GM12878 (cell line): Measurements from ENCODE around the gene DGAT2. TPM values are rescaled to one million over a fixed set of nuclear protein-coding genes. Genes with fewer than 3 reads are reported as not detected.

Source experiments
- ATAC-seq: fragments of 200-7000 bp; cut with Tn5 transposase; 3 replicates; pipeline ENCODE4 v1.9.1; 2020; ENCODE audit warnings: mild to moderate bottlenecking, moderate library complexity
- BruUV-seq: library from RNA; stranded (reverse); fragments of 400-500 nt; replicated peaks from 2 replicates; lab custom pipeline; 2021; lab: Mats Ljungman, UMichigan
- CTCF ChIA-PET: fragments of 300-600 bp; sonication (Branson Sonifier 250); formaldehyde crosslinking; extraction: SDS; loops from one replicate; lab custom pipeline; 2021; ENCODE audit warnings: inconsistent platforms; lab: Yijun Ruan, JAX
- POLR2A ChIA-PET: fragments of 350-600 bp; formaldehyde crosslinking; extraction: SDS; loops from one replicate; lab custom pipeline; 2021; ENCODE audit warnings: inconsistent platforms; lab: Charles Lee
- RAD21 ChIA-PET: fragments of 300-600 bp; sonication (Branson Sonifier 250); formaldehyde crosslinking; loops from one replicate; lab custom pipeline; 2023; ENCODE audit warnings: antibody characterized with exemption; ENCODE audit not compliant: unreplicated experiment; lab: Charles Lee
- SMC1A ChIA-PET: fragments of 300-600 bp; sonication (Branson Sonifier 250); formaldehyde crosslinking; loops from one replicate; lab custom pipeline; 2023; ENCODE audit not compliant: unreplicated experiment, uncharacterized antibody; lab: Charles Lee
- DNase-seq: peaks from one replicate; pipeline ENCODE4 v3.0.0-alpha.2; 2011; ENCODE audit warnings: low read depth, low spot score
- FAIRE-seq: peaks from 3 replicates; lab custom pipeline; 2011; peaks lifted over from hg19 to GRCh38; lab: Jason Lieb, UNC
- H2AFZ ChIP-seq: 2 replicates; pipeline ENCODE4 v1.6.0; 2011; ENCODE audit warnings: low read depth, low read length, control low read depth; ENCODE audit not compliant: control insufficient read depth
- H3K27ac ChIP-seq: 2 replicates; pipeline ENCODE4 v1.5.1; 2011; ENCODE audit warnings: control low read depth; ENCODE audit not compliant: control insufficient read depth, insufficient read depth
- H3K27me3 ChIP-seq, 2 experiments: replicated peaks in 1 of 2; 2 replicates each; pipeline versions ENCODE4 v1.6.0 to v1.6.1; 2011; ENCODE audit warnings: low read length in 1 of 2; ENCODE audit not compliant: control insufficient read depth in 2 of 2, insufficient read depth in 2 of 2
- H3K36me3 ChIP-seq, 2 experiments: 2 replicates each; pipeline ENCODE4 v1.5.1; 2011; ENCODE audit warnings: low read length in 1 of 2; ENCODE audit not compliant: control insufficient read depth in 2 of 2, insufficient read depth in 2 of 2
- H3K4me1 ChIP-seq: 2 replicates; pipeline ENCODE4 v1.6.1; 2011; ENCODE audit warnings: mild to moderate bottlenecking, low read length, moderate library complexity, mixed read lengths; ENCODE audit not compliant: control insufficient read depth, insufficient read depth
- H3K4me2 ChIP-seq: 2 replicates; pipeline ENCODE4 v1.6.0; 2011; ENCODE audit warnings: control low read depth; ENCODE audit not compliant: control insufficient read depth, insufficient read depth
- H3K4me3 ChIP-seq: fragments of 200-600 bp; sonication (generic); 2 replicates; pipeline ENCODE4 v1.5.1; 2016
- H3K79me2 ChIP-seq: 2 replicates; pipeline ENCODE4 v1.6.0; 2011; ENCODE audit warnings: low read length; ENCODE audit not compliant: control insufficient read depth, insufficient read depth
- H3K9ac ChIP-seq: 2 replicates; pipeline ENCODE4 v1.8.0; 2011; ENCODE audit warnings: low read length, control low read depth, mixed read lengths; ENCODE audit not compliant: control insufficient read depth, insufficient read depth
- H3K9me3 ChIP-seq: replicated peaks from 3 replicates; pipeline ENCODE4 v1.5.1; 2011; ENCODE audit warnings: mild to moderate bottlenecking, low read length; ENCODE audit not compliant: control insufficient read depth, insufficient read depth
- H4K20me1 ChIP-seq: 2 replicates; pipeline ENCODE4 v1.6.0; 2011; ENCODE audit not compliant: control insufficient read depth, insufficient read depth
- BMI1 ChIP-seq: fragments of 450-650 bp; IDR thresholded peaks from 2 replicates; pipeline ENCODE4 v1.6.1; 2016; ENCODE audit warnings: mild to moderate bottlenecking, moderate library complexity, borderline replicate concordance
- CEBPZ ChIP-seq: fragments of 150-350 bp; IDR thresholded peaks from 2 replicates; pipeline ENCODE4 v1.6.1; 2016; ENCODE audit warnings: low read depth, low read length
- E2F4 ChIP-seq: IDR thresholded peaks from 2 replicates; pipeline ENCODE4 v1.6.1; 2012; ENCODE audit warnings: low read depth, low read length, improper control_type of control experiment
- EED ChIP-seq: sonication (generic); IDR thresholded peaks from 2 replicates; pipeline ENCODE4 v1.6.1; 2016; ENCODE audit warnings: antibody characterized with exemption, low read depth
- FOXK2 ChIP-seq: fragments of 450-650 bp; IDR thresholded peaks from 2 replicates; pipeline ENCODE4 v1.6.1; 2017; ENCODE audit warnings: mild to moderate bottlenecking, moderate library complexity
- SIX5 ChIP-seq: IDR thresholded peaks from 2 replicates; pipeline ENCODE4 v1.6.1; 2011; ENCODE audit warnings: mild to moderate bottlenecking, low read depth, low read length, moderate library complexity; ENCODE audit not compliant: severe bottlenecking
- ZBTB4 ChIP-seq: fragments of 450-650 bp; formaldehyde crosslinking; IDR thresholded peaks from 2 replicates; pipeline ENCODE4 v1.4.0; 2022; ENCODE audit warnings: mild to moderate bottlenecking, moderate library complexity
- WGBS: methylation state at CpG from one replicate; pipeline ENCODE4 v1.1.6; 2016; ENCODE audit warnings: low lambda C conversion rate; ENCODE audit not compliant: insufficient replicate concordance, insufficient coverage; ENCODE audit errors: missing lambda C conversion rate; 5-methylcytosine and 5-hydroxymethylcytosine counted together
- in situ Hi-C: fragments of 300-500 bp; cut with MboI; formaldehyde crosslinking; loops from 9 replicates; pipeline ENCODE4 v1.14.3; 2018; ENCODE audit warnings: mixed read lengths
- intact Hi-C: fragments of 100-400 bp; cut with micrococcal nuclease; formaldehyde crosslinking; loops from one replicate; pipeline ENCODE4 v1.14.2; 2022; ENCODE audit not compliant: unreplicated experiment
- polyA plus RNA-seq, 11 experiments: library from polyadenylated mRNA; depleted of rRNA in 4 of 11; unstranded in 6 of 11; stranded (reverse) in 5 of 11; fragments of >200 nt; fragmentation: Nextera tagmentation in 4 of 11; fragmentation: Illumina TruSeq in 1 of 11; extraction: Ambion mirVana in 4 of 11; extraction: Trizol in 1 of 11; gene quantifications; 1 replicate in 1 of 11; 2 replicates in 10 of 11; pipeline versions ENCODE4 v1.2.1 to v1.2.3, GENCODE V29; 2011 to 2016; ENCODE audit warnings: inconsistent platforms in 2 of 11, missing spikeins in 2 of 11, low read depth in 1 of 11
- total RNA-seq, 4 experiments: library from RNA; depleted of rRNA in 3 of 4; stranded (reverse); fragments of >200 nt in 3 of 4; fragmentation: Illumina TruSeq in 1 of 4; extraction: Trizol in 1 of 4; gene quantifications; 2 replicates each; pipeline versions ENCODE4 v1.2.1 to v1.2.3, GENCODE V29; 2013 to 2021

The DGAT2 gene
- total and polyA plus RNA-seq, 10 of the 15 experiments (the other 5 are each of a cell fraction or from before 2014, with no cell fraction given), result 5.1 to 25.9 (median 17.6) TPM

GRCh38 chr11:75840522-75840921 is 71.9 kb downstream of the DGAT2 start:
- peaks cover 3% of the 10 kb centered on the region; the same call in 2 of the 3 replicates for H3K9me3 ChIP-seq
- intact Hi-C loops, result no loop called here
- no TSS peak for BruUV-seq
- H3K36me3 ChIP-seq, result peaks cover 4 to 21% of the 10 kb centered on the region in 2 experiments; a peak in 3 of 4 replicates
- RAD21 ChIA-PET, result interaction anchor here (0.9 to 2.0 kb wide), 5 partner anchors 8 to 37 kb away, joined by 3 to 7 read pairs (median 6); no protein-coding TSS in a partner anchor
- CTCF ChIA-PET, result interaction anchor here (0.5 to 4.6 kb wide), 6 partner anchors 9 to 135 kb away, joined by 3 to 27 read pairs (median 4); no protein-coding TSS in a partner anchor
- no peaks in the 10 kb centered on the region for H3K27me3 ChIP-seq
- DNase-seq (no peak), FAIRE-seq (no peak), ATAC-seq (no peak)
- no peak overlapping the region for H3K4me3 ChIP-seq
- 100% methylated on average over 1 of the region's 1 CpG for WGBS
- H3K4me2 ChIP-seq, result no peak overlapping the region
- POLR2A ChIA-PET, result interaction anchor here (0.6 to 1.7 kb wide), 3 partner anchors 10 to 26 kb away, joined by 3 to 4 read pairs (median 3); no protein-coding TSS in a partner anchor
- peaks cover 88% of the 10 kb centered on the region for H3K79me2 ChIP-seq
- no peak overlapping the region for H3K9ac ChIP-seq
- SMC1A ChIA-PET, result interaction anchor here (0.7 to 3.1 kb wide), 9 partner anchors 8 to 37 kb away, joined by 3 to 13 read pairs (median 5); no protein-coding TSS in a partner anchor
- peaks cover 13% of the 10 kb centered on the region for H3K4me1 ChIP-seq
- H3K27ac ChIP-seq, result no peak overlapping the region
- in situ Hi-C loops, result no loop called here
- TF ChIP-seq EED (no peak), SIX5 (no peak), BMI1 (no peak)
- H4K20me1 ChIP-seq, result no peaks in the 10 kb centered on the region
- no peak overlapping the region for H2AFZ ChIP-seq

GRCh38 chr11:75841739-75842138 is 73.2 kb downstream of the DGAT2 start:
- ATAC-seq (no peak), FAIRE-seq (no peak), DNase-seq (no peak)
- TF ChIP-seq E2F4 (no peak), CEBPZ (no peak), ZBTB4 (no peak), FOXK2 (no peak)
- Histone ChIP-seq H2AFZ (no peak overlapping the region), H3K4me2 (no peak overlapping the region), H3K36me3 (peaks cover 4 to 21% of the 10 kb centered on the region in 2 experiments; a peak in 3 of 4 replicates), H3K4me3 (no peak overlapping the region), H3K27me3 (no peaks in the 10 kb centered on the region), H3K9ac (no peak overlapping the region), H3K9me3 (peaks cover 3% of the 10 kb centered on the region; the same call in 2 of the 3 replicates), H3K79me2 (peaks cover 89% of the 10 kb centered on the region), H3K4me1 (peaks cover 3% of the 10 kb centered on the region; the same call in 1 of the 2 replicates), H4K20me1 (no peaks in the 10 kb centered on the region), H3K27ac (no peak overlapping the region)
- 75% methylated on average over 2 of the region's 2 CpGs for WGBS
- ChIA-PET RAD21 (interaction anchor here (1.3 to 2.0 kb wide), 2 partner anchors 17 to 25 kb away, joined by 3 to 6 read pairs; no protein-coding TSS in a partner anchor), POLR2A (interaction anchor here (0.6 kb wide), 1 partner anchor 214 kb away, joined by 3 read pairs; no protein-coding TSS in a partner anchor), SMC1A (interaction anchor here (1.3 to 3.1 kb wide), 4 partner anchors 9 to 31 kb away, joined by 3 to 13 read pairs (median 5); no protein-coding TSS in a partner anchor), CTCF (interaction anchor here (1.3 kb wide), 1 partner anchor 10 kb away, joined by 3 read pairs; no protein-coding TSS in a partner anchor)
- in situ Hi-C loops (no loop called here), intact Hi-C loops (no loop called here)
- no TSS peak for BruUV-seq
